Ovary (tissue), 9 donors: Measurements from ENCODE around the gene TNRC6B. TPM values are rescaled to one million over a fixed set of nuclear protein-coding genes. Genes with fewer than 3 reads are reported as not detected.

Experiments
- DNase-seq, 5 donors: peaks; one replicate each; pipeline ENCODE4 v3.0.0-alpha.2; 2019 to 2020
- H3K27ac ChIP-seq, 2 donors: fragments of 200-600 bp; one replicate each; pipeline versions ENCODE4 v1.5.1 to v1.8.0; 2019 to 2022
- H3K27me3 ChIP-seq: fragments of 200-600 bp; one replicate; pipeline ENCODE4 v1.8.0; 2022
- H3K36me3 ChIP-seq: fragments of 200-600 bp; sonication (generic); one replicate; pipeline ENCODE4 v1.5.1; 2019
- H3K4me1 ChIP-seq: one replicate; pipeline ENCODE4 v1.8.1; 2013; ENCODE audit warnings: mild to moderate bottlenecking, moderate library complexity; ENCODE audit not compliant: insufficient read depth
- H3K4me3 ChIP-seq: fragments of 200-600 bp; sonication (generic); one replicate; pipeline ENCODE4 v1.5.1; 2017
- H3K9me3 ChIP-seq, 2 donors: fragments of 200-600 bp in 1 of 2; sonication (generic) in 1 of 2; one replicate each; pipeline versions ENCODE4 v1.5.1 to v1.8.1; 2013 to 2019; ENCODE audit warnings: mild to moderate bottlenecking in 1 of 2, moderate library complexity in 1 of 2
- EP300 ChIP-seq: sonication (generic); formaldehyde crosslinking; IDR thresholded peaks from one replicate; pipeline ENCODE4 v1.6.1; 2017; ENCODE audit warnings: antibody characterized with exemption
- POLR2A ChIP-seq: fragments of 450-650 bp; IDR thresholded peaks from one replicate; pipeline ENCODE4 v1.6.1; 2017; ENCODE audit warnings: antibody characterized with exemption, mild to moderate bottlenecking, moderate library complexity
- WGBS, 3 donors: extraction: QIAGEN DNeasy Blood & Tissue Kit in 1 of 3; methylation state at CpG; one replicate each; pipeline versions ENCODE4 v1.1.5 to v1.1.7; 2013 to 2017; 5-methylcytosine and 5-hydroxymethylcytosine counted together
- intact Hi-C, 4 donors: fragments of 100-400 bp; cut with DNase I; formaldehyde crosslinking; loops; one replicate each; pipeline versions ENCODE4 v1.11.0 to v1.15.1; 2022 to 2023
- polyA plus RNA-seq, 2 donors: library from polyadenylated mRNA; stranded (reverse); fragments of 200-250 nt in 1 of 2; fragments of 350-450 nt in 1 of 2; fragmentation: Illumina TruSeq in 1 of 2; extraction: RNeasy Lipid Tissue Mini Kit (QIAGEN cat#74804) in 1 of 2; gene quantifications; one replicate each; pipeline ENCODE4 v1.2.3, GENCODE V29; 2013 to 2014
- total RNA-seq, 7 donors: library from RNA; depleted of rRNA in 2 of 7; stranded (reverse); fragments of >200 nt in 2 of 7; fragmentation: NEBNext Ultra II Directional in 3 of 7; extraction: Animal tissue kit (Norgen Biotek cat#: 25700) in 3 of 7; gene quantifications; one replicate each; pipeline versions ENCODE4 v1.1.0 to v1.2.4, GENCODE V29; 2016 to 2023
- TF ChIP-seq, protein P1 (sequence below), 3 donors: fragments of 450-650 bp in 2 of 3; fragments of 200-600 bp in 1 of 3; IDR thresholded peaks; one replicate each; pipeline versions ENCODE4 v1.5.1 to v1.8.0; 2016 to 2022; ENCODE audit warnings: antibody characterized with exemption in 3 of 3, mild to moderate bottlenecking in 1 of 3
- donor health status: DM: no; HTN: no; CAD: no; lungs with moderate emphysema.
- donor health status: DM: no; HTN: no; CAD: no.
- donor health status: Bipolar disorder and iron deficiency.
- donor health status: DM: yes; HTN: yes; CAD: no.
- donor health status: DM: no; HTN: no; CAD: no.
- donor health status: DM: yes; HTN: yes; CAD: no.

TNRC6B gene
- total and polyA plus RNA-seq, 9 donors = 9.4 to 52.1 (median 47.5) TPM

DNA sequence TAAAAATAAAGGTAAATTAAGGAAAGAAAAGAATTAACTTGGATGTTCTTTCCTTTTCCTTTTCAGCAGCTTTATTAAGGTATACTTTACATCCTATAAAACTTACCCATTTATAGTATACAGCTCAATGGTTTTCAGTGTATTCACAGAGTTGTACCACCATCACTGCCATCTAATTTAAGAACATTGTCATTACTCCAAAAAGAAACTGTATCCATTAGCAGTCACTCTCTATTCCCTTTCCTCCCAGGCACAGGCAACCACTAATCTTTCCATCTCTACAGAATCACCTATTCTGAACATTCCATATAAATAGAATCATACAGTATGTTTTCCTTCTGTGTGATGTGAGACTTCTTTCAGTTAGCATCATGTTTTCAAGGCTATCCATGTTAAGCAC lies 38.9 kb upstream of the TNRC6B start:
- Histone ChIP-seq H3K27ac (no peak overlapping the region), H3K36me3 (no peaks in the 10 kb centered on the region), H3K4me1 (no peaks in the 10 kb centered on the region), H3K4me3 (no peak overlapping the region), H3K27me3 (no peaks in the 10 kb centered on the region), H3K9me3 (no peaks in the 10 kb centered on the region)
- intact Hi-C loops = no loop called here
- TF ChIP-seq, protein P1, sequence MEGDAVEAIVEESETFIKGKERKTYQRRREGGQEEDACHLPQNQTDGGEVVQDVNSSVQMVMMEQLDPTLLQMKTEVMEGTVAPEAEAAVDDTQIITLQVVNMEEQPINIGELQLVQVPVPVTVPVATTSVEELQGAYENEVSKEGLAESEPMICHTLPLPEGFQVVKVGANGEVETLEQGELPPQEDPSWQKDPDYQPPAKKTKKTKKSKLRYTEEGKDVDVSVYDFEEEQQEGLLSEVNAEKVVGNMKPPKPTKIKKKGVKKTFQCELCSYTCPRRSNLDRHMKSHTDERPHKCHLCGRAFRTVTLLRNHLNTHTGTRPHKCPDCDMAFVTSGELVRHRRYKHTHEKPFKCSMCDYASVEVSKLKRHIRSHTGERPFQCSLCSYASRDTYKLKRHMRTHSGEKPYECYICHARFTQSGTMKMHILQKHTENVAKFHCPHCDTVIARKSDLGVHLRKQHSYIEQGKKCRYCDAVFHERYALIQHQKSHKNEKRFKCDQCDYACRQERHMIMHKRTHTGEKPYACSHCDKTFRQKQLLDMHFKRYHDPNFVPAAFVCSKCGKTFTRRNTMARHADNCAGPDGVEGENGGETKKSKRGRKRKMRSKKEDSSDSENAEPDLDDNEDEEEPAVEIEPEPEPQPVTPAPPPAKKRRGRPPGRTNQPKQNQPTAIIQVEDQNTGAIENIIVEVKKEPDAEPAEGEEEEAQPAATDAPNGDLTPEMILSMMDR (IDR thresholded peaks at IDR 0.05) = no peak
- TF ChIP-seq EP300 = no peak
- TF ChIP-seq POLR2A = no peak
- no peak for DNase-seq

DNA sequence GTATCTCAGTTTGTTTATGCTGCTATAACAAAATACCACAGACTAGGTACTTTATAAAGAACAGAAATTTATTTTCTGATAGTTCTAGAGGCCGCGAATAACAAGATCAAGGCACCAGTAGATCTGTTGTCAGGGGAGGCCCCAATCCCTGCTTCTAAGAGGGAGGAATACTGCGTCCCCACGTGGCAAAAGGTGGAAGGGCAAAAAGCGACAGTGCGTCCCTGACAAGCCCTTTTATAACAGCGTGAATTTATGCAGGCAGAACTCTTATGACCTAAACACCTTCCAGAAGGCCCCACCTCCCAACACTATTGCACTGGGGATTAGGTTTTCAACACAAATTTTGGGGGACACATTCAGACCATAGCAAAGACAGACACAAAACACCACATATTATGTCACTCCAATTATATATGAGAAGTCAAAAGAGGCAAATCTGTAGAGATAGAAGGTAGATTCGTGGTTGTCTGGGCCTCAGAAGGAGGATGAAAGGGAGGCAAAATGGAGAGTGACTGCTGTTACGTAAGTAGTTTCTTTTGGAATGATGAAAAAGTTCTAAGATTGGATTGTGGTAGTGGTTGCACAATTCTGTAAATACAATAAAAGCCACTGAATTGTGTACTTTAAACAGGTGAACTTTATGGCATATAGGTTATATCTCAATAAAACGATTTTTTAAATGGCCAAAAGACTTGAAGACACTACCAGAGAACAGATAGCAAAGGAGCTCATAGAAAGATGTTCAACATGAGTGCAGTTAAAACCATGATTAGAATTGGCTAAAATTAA lies 30.1 kb upstream of the TNRC6B start:
- WGBS, 3 donors = 87 to 91% (median 88%) methylated on average over 10 of the region's 10 CpGs
- TF ChIP-seq POLR2A = no peak
- TF ChIP-seq, protein P1 (IDR thresholded peaks at IDR 0.05) = no peak
- TF ChIP-seq EP300 = no peak
- intact Hi-C loops = no loop called here
- no peaks in the 10 kb centered on the region for H3K36me3 ChIP-seq
- H3K27ac ChIP-seq = no peak overlapping the region
- no peaks in the 10 kb centered on the region for H3K9me3 ChIP-seq
- no peak for DNase-seq
- no peaks in the 10 kb centered on the region for H3K4me1 ChIP-seq
- H3K4me3 ChIP-seq = no peak overlapping the region
- H3K27me3 ChIP-seq = no peaks in the 10 kb centered on the region

DNA sequence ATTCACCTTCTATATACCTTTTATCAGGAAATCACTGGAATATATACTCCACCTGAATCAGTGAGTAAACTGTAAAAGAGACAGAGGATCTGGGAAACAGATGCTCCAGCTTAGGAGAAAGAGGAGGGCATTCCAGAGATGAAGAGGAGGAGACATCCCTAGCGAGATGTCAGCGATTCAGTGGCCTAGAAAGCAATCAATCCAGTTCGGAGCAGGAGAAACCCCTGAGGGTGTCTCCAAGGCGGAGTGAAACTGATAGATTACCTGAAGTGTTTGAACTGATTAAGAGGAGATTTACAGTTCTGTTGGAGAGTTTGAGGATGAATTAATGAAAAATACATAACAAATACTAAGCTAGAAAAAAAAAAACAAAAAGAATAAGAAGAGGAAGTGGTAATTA lies 24.5 kb upstream of the TNRC6B start:
- TF ChIP-seq, protein P1 (IDR thresholded peaks at IDR 0.05) = no peak
- no peak for TF ChIP-seq POLR2A
- TF ChIP-seq EP300 = no peak
- no peak for DNase-seq
- 86 to 90% (median 87%) methylated on average over 4 of the region's 4 CpGs for WGBS, 3 donors
- Histone ChIP-seq H3K27ac (no peak overlapping the region), H3K9me3 (no peaks in the 10 kb centered on the region), H3K4me3 (no peak overlapping the region), H3K4me1 (peaks cover 4% of the 10 kb centered on the region), H3K36me3 (no peaks in the 10 kb centered on the region), H3K27me3 (no peaks in the 10 kb centered on the region)
- intact Hi-C loops = no loop called here

DNA sequence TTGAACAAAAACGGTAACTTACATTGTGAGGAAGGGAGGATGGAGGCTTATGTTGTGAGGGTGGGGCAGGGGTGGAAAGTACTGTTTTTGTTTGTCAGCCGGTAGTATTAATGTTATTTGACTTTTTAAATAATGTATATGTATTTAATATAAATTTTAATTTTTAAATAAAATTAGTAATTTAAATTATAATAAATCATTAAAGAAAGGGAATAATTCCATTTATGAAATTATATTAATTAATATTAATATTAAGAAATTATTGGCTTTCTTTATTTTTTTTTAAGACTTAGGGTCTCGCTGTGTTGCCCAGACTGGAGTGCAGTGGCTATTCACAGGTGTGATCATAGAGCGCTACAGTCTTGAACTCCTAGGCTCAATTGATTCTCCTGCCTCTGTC lies 24.0 kb upstream of the TNRC6B start:
- no peak for TF ChIP-seq EP300
- no peak for TF ChIP-seq POLR2A
- TF ChIP-seq, protein P1 (IDR thresholded peaks at IDR 0.05) = no peak
- no peaks in the 10 kb centered on the region for H3K27me3 ChIP-seq
- intact Hi-C loops = no loop called here
- no peaks in the 10 kb centered on the region for H3K9me3 ChIP-seq
- WGBS, 3 donors = 93 to 95% (median 94%) methylated on average over 4 of the region's 4 CpGs
- no peak overlapping the region for H3K27ac ChIP-seq
- peaks cover 4% of the 10 kb centered on the region for H3K4me1 ChIP-seq
- H3K36me3 ChIP-seq = no peaks in the 10 kb centered on the region
- DNase-seq = no peak
- no peak overlapping the region for H3K4me3 ChIP-seq
